ENCODE measurements around the gene KLRF1.

Gene KLRF1

GRCh38 chr12:9827209-9827888, at the start of gene KLRF1:
KLRF1 (plus strand) TSS chr12:9827481; CDS start chr12:9827545, 64 bp downstream.
- no peak for DNase-seq

GRCh38 chr12:9779209-9779608, 48.1 kb upstream of the KLRF1 start:
- DNase-seq = no peak

- no peak for DNase-seq
Observed at GRCh38 chr12:9781360-9781759, 45.9 kb upstream of the KLRF1 start.

- DNase-seq = no peak
Observed at GRCh38 chr12:9782547-9783382, 44.5 kb upstream of the KLRF1 start.

GRCh38 chr12:9784326-9784725, 43.0 kb upstream of the KLRF1 start:
- no peak for DNase-seq

- DNase-seq = no peak
Observed at GRCh38 chr12:9784816-9785215, 42.5 kb upstream of the KLRF1 start.

GRCh38 chr12:9786726-9787717, 40.3 kb upstream of the KLRF1 start:
- no peak for DNase-seq

GRCh38 chr12:9792185-9792900, 34.9 kb upstream of the KLRF1 start:
- no peak for DNase-seq

GRCh38 chr12:9792961-9793617, 34.2 kb upstream of the KLRF1 start:
- DNase-seq = no peak

GRCh38 chr12:9793779-9794395, 33.4 kb upstream of the KLRF1 start:
- peak; percentile 70 for DNase-seq

- DNase-seq = no peak
Observed at GRCh38 chr12:9794484-9795093, 32.7 kb upstream of the KLRF1 start.

GRCh38 chr12:9795945-9796344, 31.3 kb upstream of the KLRF1 start:
- DNase-seq = no peak

- no peak for DNase-seq
Observed at GRCh38 chr12:9796346-9796745, 30.9 kb upstream of the KLRF1 start.

- no peak for DNase-seq
Observed at GRCh38 chr12:9796971-9797370, 30.3 kb upstream of the KLRF1 start.

- no peak for DNase-seq
Observed at GRCh38 chr12:9797722-9798619, 29.3 kb upstream of the KLRF1 start.

GRCh38 chr12:9799961-9800360, 27.3 kb upstream of the KLRF1 start:
- DNase-seq = no peak

GRCh38 chr12:9805883-9806282, 21.4 kb upstream of the KLRF1 start:
- DNase-seq = no peak

- no peak for DNase-seq
Observed at GRCh38 chr12:9806714-9807113, 20.6 kb upstream of the KLRF1 start.

GRCh38 chr12:9808504-9808903, 18.8 kb upstream of the KLRF1 start:
- DNase-seq = no peak

- no peak for DNase-seq
Observed at GRCh38 chr12:9809338-9809737, 17.9 kb upstream of the KLRF1 start.
